ENCODE results near the gene IQCN. TPM values are rescaled to one million over a fixed set of nuclear protein-coding genes. Genes with fewer than 3 reads are reported as not detected.

IQCN gene
- total RNA-seq, 1 donor: 36.1 TPM

- DNase-seq (ENCODE audit: low read depth in 2 of 3, low spot score in 2 of 3): no peak
These were observed 33.0 kb upstream of the IQCN start for GRCh38 chr19:18307271-18307681.

DNA sequence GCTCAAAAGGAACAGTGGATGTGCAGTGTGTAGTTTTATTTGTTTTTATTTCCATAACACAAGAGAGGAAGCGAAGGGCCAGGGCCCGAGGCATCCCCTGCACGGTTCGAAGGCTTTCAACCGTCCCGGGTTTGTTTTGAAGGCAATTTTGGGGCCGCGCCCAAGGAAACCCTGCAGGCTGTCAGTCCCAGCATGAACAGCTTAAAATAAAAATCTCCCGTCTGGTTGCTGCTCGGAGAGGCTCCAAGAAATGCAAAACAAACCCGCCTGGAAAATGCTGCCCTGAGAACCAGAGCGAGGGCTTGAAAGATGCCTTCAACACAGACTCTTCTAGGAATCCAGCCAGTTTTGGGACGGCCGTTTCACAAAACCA, 32.6 kb upstream of the IQCN start:
- DNase-seq (ENCODE audit: low read depth in 2 of 3, low spot score in 2 of 3): no peak

GRCh38 chr19:18306209-18306887, 32.1 kb upstream of the IQCN start:
- DNase-seq (ENCODE audit: low read depth in 2 of 3, low spot score in 2 of 3): no peak

- peak in 2 of 3 donors; percentile 89 to 91 for DNase-seq (ENCODE audit: low read depth in 2 of 3, low spot score in 2 of 3)
These were observed 30.4 kb upstream of the IQCN start for GRCh38 chr19:18304458-18305310.

DNA sequence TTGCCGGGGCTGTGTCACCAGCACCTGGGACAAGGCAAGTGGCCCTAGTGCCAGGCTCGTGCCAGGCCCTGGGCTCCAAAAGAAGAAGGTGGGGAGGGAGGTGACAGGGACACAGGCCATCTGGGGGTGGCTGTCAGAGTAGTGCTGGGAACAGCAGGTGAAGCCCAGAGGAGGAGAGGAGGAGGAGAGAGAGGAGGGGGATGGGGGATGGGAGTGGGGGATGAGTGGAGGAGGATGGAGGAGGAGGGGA, 29.9 kb upstream of the IQCN start:
- DNase-seq (ENCODE audit: low read depth in 2 of 3, low spot score in 2 of 3): peak in 2 of 3 donors; percentile 13 to 24

- DNase-seq (ENCODE audit: low read depth in 2 of 3, low spot score in 2 of 3): no peak
These were observed 27.5 kb upstream of the IQCN start for GRCh38 chr19:18301718-18302111.

- DNase-seq (ENCODE audit: low read depth in 2 of 3, low spot score in 2 of 3): no peak
These were observed 26.9 kb upstream of the IQCN start for GRCh38 chr19:18300930-18301717.

DNA sequence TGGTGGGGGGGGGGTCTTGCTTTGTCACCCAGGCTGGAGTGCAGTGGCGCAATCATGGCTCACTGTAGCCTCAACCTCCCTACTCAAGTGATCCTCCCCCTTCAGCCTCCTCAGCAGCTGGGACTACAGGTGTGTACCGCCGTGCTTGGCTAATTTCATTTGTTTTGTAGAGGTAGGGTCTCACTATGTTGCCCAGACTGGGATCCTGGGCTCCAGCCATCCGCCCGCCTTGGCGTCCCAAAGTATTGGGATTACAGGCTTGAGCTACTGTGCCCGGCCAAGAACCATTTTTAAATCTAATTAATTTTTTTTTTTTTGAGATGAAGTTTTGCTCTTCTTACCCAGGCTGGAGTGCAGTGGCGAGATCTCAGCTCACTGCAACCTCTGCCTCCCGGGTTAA, 25.4 kb upstream of the IQCN start:
- no peak for DNase-seq (ENCODE audit: low read depth in 2 of 3, low spot score in 2 of 3)

DNA sequence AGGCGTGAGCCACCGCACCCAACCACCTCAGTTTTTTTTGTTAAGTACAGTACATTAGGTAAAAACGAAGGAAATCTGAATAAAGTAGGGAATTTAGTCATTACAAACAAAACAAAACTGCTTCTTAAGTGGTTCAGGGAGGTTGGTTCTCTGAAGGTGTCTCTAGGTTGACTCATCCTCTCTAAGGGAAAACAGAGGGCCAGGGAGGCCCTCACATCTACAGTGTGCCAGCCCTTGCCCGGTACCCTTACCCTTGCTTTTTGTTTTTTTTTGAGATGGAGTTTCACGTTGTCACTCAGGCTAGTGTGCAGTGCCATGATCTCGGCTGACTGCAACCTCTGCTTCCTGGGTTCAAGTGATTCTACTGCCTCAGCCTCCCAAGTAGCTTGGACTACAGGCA, 24.3 kb upstream of the IQCN start:
- no peak for DNase-seq (ENCODE audit: low read depth in 2 of 3, low spot score in 2 of 3)

- no peak for DNase-seq (ENCODE audit: low read depth in 2 of 3, low spot score in 2 of 3)
These were observed 23.1 kb upstream of the IQCN start for GRCh38 chr19:18297308-18297707.

DNA sequence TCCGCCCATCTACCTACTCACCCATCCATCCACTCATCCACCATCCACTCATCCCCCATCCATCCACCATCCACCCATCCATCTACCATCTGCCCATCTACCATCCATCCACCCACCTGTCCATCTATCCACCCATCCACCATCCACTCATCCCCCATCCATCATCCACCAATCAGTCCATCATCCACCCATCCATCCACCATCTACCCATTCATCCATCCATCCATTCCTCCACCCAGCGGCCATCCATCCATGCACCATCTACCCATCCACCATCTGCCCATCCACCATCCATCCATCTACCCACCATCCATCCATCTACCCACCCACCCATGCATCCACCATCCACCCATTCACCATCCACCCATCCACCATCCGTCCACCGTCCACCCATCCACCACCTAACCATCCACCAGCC, 20.8 kb upstream of the IQCN start:
- no peak for DNase-seq (ENCODE audit: low read depth in 2 of 3, low spot score in 2 of 3)

GRCh38 chr19:18294467-18294864, 20.2 kb upstream of the IQCN start:
- peak; percentile 67 to 74 (median 73) for DNase-seq (ENCODE audit: low read depth in 2 of 3, low spot score in 2 of 3)

GRCh38 chr19:18293642-18294466, 19.6 kb upstream of the IQCN start:
- DNase-seq (ENCODE audit: low read depth in 2 of 3, low spot score in 2 of 3): no peak

DNA sequence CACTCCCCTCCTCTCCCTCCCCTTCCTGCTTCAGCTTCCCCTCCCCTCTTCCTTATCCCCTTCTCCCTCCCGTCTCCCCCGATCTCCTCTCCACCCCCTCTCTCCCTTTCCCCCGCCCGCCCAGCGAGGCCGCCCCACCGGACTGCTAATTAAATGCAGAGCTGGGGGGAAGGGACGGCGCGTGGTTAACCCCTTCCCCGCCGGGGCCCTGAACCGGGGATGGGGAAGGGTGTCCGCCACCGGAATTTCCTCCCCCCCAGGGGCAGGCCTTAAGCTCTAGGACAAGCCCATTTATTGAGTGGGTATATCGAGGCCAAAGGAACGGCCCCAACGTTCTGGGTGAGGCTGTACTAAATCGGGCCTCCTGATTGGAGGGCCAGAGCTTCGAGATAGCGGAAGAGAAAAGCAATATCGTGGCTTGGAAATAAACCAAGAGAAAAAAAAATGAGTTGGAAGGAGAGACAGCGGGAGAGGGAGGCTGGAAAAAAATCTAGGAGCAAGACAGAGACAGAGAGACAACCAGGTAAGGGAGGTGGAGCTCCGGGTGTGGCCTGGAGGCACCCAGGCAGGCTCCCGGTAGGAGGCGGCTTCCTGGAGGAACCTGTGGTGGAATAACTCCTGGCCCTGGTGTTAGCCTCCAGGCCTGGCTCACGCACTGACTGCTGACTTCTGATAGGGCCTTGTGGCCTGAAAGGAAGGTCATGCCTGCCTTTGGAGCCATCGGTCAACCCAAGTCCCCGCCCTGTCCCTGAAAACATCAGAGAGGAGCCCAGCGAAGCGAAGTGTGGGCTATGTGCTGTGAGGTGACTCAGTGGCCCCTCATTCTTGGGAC, 18.8 kb upstream of the IQCN start:
- peak in 2 of 3 donors; percentile 48 to 55 for DNase-seq (ENCODE audit: low read depth in 2 of 3, low spot score in 2 of 3)

DNA sequence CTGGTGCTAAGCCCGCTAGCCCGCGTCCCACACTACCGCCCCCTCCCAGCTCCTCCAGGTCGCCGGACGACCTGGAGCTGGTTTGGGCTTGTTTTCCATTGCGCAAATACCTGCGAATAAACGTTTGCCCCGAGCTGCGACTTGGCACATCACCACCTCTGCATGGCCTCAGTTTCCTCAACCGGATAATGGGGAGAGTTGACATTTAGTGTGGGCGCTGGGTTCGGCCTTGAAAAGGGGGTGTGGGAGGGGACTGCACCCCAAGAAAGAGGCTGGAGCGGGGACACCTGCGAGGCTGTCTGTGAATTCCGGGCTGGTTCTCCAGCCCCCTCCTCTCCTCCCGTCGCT, 18.2 kb upstream of the IQCN start:
- DNase-seq (ENCODE audit: low read depth in 2 of 3, low spot score in 2 of 3): peak in 2 of 3 donors; percentile 25 to 34

DNA sequence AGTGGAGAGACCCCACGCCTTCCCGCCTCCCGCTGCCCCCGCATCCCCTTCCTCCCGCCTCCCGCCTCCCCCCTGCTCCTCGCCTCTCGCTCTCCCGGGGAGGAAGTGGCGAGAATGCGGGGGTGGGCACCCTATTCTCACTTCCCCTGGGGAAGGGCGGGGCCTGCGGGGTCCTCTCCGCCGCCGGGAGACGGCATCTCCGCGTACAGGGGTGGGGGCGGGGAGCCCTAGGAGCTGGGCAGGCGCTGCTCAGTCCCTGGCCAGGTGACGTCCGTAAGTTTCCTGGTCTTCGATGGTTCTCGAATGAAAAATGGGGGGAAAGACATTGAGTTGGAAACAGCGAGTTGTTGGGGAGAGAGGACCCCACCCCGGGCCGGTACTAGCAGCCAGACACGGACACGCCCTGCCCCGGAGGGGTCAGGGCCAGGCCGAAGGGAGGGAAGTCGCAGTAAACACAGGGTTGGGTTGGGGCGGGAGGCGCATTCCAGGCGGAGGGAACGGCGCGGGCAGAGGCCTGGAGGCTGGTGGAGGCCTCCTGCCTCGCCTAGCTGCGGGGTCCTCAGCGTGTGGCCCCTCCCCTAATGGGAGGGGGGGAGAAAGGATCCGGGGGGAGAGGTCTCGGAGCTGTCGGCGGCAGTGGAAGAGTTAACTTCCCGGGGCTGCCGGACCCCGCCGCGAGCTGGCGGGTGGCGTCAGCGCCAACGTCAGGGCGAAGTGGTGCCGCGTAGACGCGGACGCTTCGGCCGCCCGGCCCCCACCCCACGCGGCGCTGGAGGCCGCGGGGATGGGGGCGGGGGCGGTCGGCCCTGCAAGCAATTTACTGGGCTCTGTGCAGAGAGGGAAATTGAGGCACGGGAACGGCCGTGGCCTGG, 17.6 kb upstream of the IQCN start:
- peak; percentile 50 to 93 (median 91) for DNase-seq (ENCODE audit: low read depth in 2 of 3, low spot score in 2 of 3)

DNA sequence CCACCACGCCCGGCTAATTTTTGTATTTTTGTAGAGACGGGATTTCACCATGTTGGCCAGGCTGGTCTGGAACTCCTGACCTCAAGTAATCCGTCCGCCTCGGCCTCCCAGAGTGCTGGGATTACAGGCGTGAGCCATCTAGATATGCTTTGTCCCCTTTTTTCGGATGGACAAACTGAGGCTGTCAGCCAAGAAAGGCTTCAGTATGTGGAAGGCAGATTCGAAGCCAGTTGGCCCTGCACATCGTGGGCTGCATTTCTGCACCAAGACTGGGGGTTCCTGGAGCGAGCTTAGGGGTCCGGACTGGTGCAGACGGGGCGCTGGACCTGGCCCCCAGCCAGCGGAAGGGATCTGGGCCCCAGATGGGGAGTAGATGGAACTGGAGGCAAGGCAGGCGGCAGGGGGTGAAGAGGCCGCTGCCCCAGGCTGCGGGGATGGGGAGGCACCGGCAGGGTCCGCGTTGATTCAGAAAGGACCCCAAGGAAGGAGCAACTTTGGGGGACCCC, 16.8 kb upstream of the IQCN start:
- peak in 1 of 3 donors; percentile 46 for DNase-seq (ENCODE audit: low read depth in 2 of 3, low spot score in 2 of 3)

DNA sequence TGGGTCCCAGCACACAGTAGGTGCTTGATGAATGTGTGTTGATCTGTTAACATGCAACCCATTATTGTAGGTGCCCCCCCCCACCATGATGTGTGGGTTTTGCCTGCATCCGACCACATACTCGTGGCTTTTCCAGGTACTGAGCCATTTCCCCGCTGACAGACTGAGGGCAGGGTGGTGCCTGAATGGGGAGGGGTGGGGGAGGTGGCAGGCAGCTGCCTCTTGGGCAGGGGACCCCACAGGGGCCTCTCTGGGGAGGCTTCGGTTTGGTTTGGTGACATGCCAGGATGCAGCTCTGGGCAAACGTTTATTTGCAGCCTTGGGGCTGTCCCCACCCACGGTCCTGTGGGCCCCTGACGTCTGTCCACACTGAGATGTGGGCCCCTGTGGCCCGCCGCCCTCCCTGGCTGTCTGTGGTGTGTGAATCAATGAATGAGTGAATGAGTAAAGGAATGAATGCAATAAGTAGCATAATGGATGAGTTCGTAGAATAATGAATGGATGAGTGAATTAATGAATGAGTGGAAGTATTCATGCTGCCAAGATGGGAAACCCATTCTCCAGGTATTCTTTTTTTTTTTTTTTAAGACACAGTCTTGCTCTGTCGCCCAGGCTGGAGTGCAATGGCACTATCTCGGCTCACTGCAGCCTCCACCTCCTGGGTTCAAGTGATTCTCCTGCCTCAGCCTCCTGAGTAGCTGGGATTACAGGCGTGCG, 16.2 kb upstream of the IQCN start:
- DNase-seq (ENCODE audit: low read depth in 2 of 3, low spot score in 2 of 3): peak; percentile 62 to 84 (median 74)
